Fibroblast of skin of right biceps (primary cell): ENCODE data around the gene LPCAT3.
"Not testable (repeated sequence)": the region's sequence is repeated elsewhere in the genome, so short reads cannot be mapped to it uniquely, and the experiment has no call there.

Experiments used
- DNase-seq: peaks from one replicate; pipeline ENCODE4 v3.0.0-alpha.2; 2013

The LPCAT3 gene, protein sequence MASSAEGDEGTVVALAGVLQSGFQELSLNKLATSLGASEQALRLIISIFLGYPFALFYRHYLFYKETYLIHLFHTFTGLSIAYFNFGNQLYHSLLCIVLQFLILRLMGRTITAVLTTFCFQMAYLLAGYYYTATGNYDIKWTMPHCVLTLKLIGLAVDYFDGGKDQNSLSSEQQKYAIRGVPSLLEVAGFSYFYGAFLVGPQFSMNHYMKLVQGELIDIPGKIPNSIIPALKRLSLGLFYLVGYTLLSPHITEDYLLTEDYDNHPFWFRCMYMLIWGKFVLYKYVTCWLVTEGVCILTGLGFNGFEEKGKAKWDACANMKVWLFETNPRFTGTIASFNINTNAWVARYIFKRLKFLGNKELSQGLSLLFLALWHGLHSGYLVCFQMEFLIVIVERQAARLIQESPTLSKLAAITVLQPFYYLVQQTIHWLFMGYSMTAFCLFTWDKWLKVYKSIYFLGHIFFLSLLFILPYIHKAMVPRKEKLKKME

DNA sequence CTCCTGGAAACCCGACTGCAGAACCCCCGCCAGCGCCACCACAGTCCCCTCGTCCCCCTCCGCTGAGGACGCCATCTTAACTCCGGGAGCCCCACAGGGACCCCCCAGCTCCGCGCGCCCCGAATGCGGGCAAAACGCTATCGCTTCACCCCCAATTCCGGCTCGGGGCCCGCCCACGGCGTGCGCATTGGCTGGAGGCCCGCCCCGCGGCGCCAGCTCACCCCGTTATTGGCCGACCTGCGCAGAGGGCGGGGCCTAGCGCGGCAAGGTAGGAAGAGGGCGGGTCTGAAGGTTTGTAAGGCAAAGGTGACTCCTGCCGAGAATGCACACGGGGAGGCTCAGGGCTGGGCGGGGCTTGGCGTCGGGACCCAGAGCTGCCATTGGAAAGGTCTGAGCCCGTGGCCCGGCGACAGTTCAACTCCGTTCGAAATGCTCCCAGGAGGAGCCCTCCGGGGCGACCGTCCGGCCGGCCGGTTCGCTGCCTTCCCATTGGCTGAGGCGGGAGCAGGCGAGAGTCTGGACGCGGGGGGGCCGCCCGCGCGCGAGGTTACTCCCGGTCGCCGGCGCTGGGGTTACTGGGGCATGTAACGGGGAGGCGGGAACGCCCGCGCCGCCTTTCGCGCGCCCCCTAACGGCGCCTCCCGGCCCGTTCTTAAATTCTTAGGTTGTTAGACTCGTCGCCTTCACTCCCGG lies at the start of gene LPCAT3:
Gene LPCAT3, minus strand, starts transcription at position 127 of the 693 bp plus-strand sequence. Its CDS starts 52 bp downstream, at position 75.
- DNase-seq, result peak; percentile 94

DNA sequence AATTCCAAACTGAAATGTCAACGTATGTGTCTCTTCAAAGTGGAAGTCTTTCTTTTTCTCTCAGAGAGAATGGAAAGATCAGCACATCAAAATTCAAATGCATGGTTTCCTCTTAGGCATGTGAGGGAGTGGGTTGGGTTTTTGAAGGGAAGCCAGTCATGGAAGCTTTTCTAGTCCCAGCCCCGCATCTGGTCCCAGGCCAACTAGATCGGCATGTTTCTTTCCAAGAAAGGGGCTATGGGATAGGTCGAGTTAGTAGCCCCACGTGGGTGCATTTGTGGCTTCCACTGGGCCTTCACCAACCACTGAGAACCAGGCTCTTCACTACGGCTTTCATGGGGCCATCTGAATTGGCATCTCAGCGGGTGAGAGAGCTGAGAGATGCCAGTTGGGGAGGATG lies 48.8 kb upstream of the LPCAT3 start:
- DNase-seq, result no peak

DNA sequence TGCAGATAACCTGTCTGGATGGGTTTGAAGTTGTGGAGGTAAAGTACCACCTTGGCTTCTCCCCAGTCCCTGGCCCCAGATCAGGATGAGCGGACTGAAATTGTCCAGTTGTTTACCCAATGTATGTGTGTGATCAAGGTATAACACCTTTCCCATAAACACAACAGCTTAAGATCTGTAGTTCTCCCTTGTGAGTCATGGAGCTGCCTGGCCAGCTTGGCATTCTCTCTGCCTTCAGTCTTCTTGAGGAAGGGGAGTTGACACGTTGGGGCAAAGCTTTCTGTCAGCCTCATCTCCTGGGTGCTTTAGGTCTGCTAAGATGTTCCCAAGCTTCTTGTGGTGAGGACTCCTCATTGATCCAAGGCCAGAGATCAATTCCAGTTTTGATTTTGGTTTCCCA lies 48.3 kb upstream of the LPCAT3 start:
- no peak for DNase-seq

DNA sequence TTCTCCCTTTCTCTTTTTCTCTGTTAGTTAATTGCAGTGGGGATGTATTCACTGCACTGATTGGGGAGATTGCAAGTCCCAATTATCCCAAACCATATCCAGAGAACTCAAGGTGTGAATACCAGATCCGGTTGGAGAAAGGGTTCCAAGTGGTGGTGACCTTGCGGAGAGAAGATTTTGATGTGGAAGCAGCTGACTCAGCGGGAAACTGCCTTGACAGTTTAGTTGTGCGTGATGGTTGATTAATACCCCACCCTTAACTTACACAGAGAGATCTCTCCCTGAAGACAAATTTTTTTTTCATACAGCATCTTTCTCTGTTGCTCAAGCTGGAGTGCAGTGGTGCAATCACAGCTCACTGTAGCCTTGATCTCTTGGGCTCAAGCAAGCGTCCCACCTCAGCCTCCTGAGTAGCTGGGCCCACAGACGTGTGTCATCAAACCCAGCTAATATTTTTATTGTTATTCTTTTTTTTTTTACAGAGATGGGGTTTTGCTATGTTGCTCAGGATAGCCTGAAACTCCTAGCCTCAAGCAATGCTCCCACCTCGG lies 46.9 kb upstream of the LPCAT3 start:
- DNase-seq, result no peak

DNA sequence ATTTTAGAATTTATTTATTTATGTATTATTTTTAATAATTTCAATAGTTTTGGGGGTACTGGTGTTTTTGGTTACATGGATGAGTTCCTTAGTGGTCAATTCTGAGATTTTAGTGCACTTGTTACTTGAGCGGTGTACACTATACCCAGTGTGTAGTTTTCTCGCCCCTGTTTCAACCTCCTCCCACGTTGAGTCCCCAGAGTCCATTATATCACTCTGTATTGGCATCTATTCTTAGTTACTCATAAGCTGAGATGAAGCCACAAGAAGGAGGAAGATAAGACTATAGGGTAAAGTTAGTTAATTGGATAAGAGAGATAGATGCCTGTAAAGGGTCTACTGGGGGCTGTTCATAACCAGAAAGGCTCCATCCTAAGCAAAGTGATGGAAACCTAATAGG lies 46.2 kb upstream of the LPCAT3 start:
- no peak for DNase-seq

DNA sequence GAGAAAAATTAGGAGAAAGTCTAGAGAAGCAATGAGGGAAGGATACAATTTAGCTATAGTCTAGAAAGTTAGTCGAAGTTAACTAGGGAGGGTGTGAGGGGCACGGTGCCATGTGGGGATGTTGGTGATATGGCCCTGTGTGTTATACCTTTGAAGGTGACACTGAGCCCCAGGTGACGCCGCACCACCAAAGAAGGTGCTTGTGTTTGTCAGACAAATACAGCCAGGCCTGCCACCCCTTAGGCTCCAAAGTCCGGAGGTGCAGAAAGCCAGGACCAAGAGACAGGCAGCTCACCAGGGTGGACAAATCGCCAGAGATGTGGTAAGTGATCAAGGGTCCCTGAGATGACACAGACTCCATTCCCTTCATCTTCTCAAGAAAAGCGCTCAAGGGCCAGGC lies 43.3 kb upstream of the LPCAT3 start:
- no peak for DNase-seq

DNA sequence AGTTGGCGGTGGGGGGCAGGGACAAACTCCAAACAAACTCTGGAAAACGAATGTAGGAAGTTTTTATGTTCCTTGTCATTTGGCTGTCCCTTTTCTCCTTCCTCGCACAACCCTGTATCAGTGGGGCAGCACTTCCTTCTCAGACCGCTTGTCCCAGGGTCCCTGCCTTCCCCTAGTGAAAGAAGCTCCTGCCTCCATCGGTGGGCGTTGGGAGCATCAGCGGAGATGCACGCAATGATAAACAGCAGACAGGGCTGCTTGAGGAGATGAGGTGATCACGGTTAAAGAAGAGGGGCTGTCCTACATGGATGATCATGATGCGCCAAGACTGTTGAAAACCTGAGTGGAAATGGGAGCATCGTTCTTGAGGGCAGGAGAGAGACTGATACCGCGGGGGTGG lies 42.9 kb upstream of the LPCAT3 start:
- no peak for DNase-seq

DNA sequence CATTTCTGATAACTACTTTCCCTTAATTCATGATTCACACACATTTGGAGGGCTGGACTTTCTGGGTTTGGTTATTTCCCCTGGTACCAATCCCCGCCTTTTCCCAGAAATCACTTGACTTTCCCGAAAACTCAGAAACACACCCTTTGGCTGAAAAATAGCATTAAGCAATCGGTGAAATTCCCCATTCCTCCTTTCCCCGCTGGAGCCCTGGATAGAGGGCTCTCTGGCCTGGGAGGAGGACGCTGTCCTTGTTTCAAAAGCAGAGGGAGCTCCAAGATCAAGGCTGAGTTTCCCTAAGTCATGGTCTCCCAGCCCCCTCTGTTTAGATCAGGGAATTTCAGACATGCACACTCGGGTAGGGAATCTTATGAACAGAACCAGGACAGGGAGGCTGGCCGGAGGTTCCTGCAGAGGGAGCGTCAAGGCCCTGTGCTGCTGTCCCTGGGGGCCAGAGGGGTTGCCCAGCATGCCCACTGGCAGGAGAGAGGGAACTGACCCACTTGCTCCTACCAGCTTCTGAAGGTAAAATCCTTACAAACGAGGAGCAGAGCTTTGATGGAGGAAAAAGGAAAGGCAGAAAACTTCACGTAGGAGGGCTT lies 42.2 kb upstream of the LPCAT3 start, which contains the start of gene C1S:
Gene C1S, plus strand, starts transcription at position 366 of the 602 bp plus-strand sequence. CDS start 1,195 bp downstream, outside the sequence.
- peak; percentile 97 for DNase-seq

DNA sequence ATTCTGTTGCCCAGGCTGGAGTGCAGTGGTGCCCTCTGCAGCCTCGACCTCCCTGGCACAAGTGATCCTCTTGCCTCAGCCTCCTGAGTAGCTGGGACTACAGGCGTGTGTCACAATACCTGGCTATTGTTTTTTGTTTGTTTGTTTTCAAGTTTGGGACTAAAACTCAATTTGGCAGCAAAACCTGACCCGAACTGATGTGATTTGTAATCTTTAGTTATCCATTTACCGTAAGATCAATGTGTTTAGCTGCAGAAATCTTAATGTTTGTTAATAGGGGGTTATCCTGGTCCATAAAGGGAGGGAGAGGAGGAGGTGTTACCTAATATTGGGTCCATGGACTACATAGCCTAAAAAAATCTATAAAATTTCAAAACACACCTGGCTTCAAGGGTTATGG lies 41.5 kb upstream of the LPCAT3 start:
- no peak for DNase-seq

DNA sequence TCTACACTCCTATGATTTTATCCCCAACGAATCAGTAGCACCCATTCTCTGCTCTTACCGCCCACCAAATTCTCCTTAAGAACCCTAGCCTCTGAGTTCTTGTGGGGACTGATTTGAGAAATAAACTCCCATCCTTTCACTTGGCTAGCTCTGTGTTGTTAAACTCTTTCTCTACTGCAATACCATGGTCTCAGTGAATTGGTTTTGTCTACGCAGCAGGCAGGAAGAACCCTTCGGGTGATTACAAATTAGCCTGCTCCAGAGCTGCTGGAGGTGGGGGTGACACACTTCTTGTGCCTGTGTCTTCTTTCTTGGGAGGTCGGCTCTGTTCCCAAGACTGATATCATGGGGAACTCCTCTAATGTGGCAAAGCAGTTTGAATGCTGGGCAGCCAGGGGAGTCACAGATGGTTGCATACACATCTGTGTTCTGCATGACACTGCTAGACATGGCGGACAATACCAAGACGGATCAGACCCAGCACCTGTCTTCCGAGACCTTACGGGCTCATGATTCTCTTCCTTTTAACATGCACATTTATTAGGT lies 40.6 kb upstream of the LPCAT3 start:
- DNase-seq, result no peak

DNA sequence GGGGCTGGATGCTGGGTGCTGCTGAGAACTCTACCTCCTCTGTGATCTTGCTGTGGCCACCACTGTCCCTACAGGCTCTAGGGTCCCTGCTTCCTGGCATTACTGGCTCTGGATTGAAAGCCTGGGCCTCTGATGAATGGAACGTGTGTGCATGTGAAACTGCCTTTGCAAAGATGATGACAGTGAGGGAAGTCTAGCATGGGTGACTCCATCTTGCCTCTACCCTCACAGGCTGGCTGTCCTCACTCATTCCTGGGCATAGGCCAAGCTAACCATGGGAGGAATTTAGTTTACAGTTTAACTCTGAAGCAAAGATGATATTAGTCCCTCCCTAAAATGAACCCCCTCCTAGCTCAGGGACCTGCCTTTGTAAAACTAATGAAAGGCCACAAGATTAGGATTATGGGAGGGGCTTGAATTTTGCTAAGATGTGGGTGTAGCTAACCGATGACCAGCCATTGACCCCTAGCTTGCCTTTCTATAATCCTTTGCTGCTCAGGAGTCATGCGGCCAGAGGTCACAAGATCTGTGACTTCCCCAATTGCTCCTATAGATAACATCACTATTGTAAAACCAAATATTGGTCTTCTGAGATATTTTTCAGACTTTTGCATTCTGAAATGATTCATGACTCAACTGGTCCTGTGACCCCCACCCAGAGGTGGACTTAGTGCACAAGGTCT lies 40.0 kb upstream of the LPCAT3 start:
- no peak for DNase-seq

DNA sequence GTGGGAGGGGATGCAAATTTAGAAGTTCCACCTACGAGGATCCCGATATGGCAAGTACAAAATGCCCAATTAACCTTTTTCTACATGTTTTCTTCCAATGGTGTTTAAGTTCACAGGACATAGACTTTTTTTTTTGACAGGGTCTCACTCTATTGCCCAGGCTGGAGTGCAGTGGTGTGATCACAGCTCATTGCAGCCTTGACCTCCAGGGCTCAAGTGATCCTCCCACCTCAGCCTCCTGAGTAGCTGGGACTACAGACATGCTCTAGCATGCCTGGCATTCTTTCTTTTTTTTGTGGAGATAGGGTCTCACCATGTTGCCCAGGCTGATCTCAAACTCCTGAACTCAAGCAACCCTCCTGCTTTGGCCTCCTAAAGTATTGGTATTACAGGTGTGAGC lies 37.5 kb upstream of the LPCAT3 start:
- not testable (repeated sequence) for DNase-seq

DNA sequence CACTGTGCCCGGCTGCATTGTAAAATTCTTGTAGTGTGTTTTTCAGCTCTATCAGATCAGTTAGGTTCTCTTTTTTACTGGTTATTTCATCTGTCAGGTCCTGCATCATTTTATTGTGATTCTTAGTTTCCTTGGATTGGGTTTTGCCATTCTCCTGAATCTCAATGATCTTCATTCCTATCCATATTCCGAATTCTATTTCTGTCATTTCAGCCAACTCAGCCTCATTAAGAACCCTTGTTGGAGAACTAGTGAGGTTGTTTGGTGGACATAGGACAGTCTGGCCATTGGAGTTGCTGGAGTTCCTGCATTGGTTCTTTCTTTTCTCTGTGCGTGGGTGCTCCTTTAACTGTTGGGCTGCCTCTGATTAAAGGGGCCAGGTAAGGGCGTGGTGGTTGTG lies 36.6 kb upstream of the LPCAT3 start:
- DNase-seq, result no peak

DNA sequence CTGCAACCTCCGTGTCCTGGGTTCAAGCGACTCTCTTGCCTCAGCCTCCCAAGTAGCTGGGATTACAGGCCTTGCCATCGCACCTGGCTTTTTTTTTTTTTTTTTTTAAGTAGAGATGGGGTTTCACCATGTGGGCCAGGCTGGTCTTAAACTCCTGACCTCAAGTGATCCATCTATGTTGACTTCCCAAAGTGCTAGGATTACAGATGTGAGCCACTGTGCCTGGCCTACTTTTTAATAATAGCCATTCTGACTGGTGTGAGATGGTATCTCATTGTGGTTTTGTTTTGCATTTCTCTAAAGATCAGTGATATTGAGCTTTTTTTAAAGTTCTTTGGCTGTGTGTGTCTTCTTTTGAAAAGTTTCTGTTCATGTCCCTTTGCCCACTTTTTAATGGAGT lies 31.7 kb upstream of the LPCAT3 start:
- not testable (repeated sequence) for DNase-seq

DNA sequence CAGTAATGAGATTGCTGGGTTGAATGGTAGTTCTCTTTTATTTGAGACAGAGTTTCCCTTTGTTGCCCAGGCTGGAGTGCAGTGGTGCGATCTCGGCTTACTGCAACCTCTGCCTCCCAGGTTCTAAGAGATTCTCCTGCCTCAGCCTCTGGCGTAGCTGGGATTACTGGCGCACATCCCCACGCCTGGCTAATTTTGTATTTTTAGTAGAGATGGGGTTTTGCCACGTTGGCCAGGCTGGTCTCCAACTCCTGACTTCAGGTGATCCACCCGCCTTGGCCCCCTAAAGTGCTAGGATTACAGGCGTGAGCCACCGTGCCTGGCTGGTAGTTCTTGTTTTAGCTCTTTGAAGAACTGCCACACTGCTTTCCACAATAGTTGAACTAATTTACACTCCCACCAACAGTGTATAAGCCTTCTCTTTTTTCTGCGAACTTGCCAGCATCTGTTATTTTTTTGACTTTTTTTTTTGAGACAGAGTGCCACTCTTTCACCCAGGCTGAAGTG lies 31.2 kb upstream of the LPCAT3 start:
- not testable (repeated sequence) for DNase-seq

DNA sequence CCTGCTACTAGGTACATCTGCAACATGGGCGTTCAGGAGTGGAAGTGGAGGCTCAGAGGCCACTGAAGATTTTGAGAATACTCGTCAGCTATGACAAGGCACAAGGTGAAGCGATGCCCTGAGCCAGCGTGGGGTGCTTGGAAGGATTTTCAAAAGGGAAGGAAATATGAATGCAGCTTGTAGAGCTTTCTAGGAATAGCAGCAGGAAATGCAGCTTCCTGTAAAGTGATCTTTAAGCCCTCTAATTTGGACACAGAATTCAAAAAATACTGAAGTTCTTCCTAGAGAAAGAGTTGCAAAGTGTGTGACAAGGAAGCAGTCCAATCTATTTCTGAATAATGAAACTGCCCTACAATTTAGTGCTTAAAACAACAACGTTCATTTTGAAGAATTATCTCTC lies 29.0 kb upstream of the LPCAT3 start:
- no peak for DNase-seq

DNA sequence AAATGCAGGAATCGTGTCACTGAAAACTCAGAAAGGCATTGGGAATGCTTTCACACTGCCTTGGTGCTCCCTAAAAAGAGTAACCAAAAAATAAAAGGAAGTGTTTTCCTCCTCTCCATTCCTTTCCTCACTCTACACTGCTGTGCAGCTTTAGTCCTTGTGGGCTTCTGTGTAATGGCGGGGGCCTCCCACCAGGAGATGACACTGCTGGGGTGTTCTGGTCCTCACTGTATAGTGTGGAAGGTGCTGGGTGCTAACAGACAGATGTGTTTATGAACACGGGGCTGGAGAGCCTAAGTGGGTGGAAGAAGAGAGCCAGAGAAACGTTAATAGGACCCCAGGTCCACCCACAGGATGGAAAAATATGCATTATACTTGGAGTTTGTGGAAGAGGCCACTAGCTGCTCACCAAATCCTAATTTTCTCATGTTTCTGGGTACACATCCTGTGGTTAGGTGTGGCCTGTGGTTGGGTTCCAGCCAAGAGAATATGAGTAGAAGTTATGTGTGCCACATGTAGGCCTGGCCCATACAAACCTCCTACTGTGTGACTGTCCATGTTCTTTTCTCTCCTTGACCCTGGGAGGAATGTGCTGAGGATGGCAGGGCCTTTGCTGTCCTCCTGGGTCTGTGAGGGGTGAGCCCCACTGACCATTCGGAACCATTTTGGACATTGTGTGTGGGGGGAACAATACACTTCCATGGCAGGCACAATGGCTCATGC lies 28.3 kb upstream of the LPCAT3 start:
- no peak for DNase-seq

DNA sequence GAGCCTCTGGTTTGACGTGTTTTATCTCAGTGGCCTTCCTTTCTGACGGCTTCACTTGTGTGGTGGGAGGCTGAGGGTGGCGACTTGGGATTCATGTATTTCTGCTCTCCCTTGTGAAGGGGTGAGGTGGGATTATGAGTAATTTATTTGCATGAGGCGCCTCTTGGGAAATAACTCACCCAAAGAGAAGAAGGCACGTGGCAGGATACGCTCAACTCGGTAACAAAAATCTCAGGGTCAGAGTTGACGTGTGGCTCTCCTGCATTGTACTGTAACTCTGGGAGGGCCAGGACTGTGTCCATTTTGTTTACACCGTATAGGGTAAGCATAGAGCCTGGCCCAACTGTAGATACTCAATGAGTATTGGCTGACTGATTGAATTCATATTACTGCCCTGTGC lies 27.6 kb upstream of the LPCAT3 start:
- no peak for DNase-seq

DNA sequence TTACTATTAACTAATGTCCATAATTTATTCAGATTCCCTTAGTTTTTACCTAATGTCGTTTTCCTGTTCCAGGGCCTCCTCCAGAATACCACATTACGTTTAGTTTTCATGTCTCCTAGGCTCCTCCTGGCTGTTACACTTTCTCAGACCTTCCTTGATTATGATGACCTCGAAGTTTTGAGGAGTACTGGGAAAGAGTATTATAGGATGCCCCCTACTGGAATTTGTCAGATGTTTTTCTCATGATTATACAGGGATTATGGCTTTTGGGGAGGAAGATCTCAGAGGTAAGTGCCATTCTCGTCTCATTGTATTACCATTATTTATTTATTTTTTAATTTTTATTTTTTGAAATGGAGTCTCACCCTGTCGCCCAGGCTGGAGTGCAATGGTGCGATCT lies 24.6 kb upstream of the LPCAT3 start:
- DNase-seq, result peak; percentile 41

DNA sequence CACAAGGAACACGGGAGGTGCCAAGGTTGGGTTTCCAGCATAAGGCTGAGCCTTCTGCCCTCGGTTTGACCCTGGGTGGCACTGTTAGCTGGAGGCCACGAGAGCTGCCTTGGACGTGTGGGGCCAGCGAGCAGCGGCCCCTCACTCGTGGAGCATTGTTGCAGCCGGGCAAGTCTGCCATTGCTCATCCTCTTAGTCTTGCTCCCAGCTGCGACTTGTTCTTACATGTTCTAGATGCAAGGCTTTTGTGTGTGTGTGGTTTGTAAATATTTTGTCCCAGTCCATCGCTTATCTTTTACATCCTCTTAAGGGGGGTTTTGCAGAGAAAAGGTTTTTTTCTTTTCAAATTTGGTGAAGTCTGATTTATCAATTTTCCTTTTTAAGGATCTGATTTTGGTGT lies 21.1 kb upstream of the LPCAT3 start:
- no peak for DNase-seq

DNA sequence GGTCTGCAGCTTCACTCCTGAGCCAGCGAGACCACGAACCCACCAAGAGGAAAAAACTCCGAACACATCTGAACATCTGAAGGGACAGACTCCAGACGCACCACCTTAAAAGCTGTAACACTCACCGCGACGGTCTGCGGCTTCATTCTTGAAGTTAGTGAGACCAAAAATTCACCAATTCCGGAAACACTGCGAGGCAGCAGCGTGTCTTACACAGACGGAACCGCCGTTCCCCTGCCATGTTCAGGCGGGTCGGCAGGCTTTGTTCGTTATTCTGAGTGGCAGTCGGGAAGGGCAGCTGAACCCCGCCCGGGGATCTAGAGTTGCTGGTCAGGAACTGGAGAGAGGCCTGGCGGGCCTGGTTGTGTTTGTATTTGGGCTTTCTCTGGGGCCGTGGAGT lies 20.3 kb upstream of the LPCAT3 start:
- DNase-seq, result no peak

DNA sequence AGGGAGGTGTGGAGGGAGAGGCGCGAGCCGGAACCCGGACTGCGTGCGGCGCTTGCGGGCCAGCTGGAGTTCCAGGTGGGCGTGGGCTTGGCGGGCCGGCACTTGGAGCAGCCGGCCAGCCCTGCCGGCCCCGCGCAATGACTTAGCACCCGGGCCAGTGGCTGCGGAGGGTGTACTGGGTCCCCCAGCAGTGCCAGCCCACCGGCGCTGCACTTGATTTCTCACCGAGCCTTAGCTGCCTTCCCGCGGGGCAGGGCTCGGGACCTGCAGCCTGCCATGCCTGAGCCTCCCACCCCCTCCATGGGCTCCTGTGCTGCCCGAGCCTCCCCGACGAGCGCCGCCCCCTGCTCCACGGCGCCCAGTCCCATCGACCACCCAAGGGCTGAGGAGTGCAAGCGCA lies 19.1 kb upstream of the LPCAT3 start:
- DNase-seq, result not testable (repeated sequence)
